Small intestine (tissue), 7 donors: ENCODE data around the gene HOXD11. TPM values are rescaled to one million over a fixed set of nuclear protein-coding genes. Genes with fewer than 3 reads are reported as not detected.

Source experiments
- DNase-seq, 2 donors: peaks; one replicate each; pipeline versions ENCODE4 v3.0.0 to v3.0.0-alpha.2; 2013
- FAIRE-seq: peaks from 2 replicates; lab custom pipeline; 2012; peaks lifted over from hg19 to GRCh38; lab: Jason Lieb, UNC
- H3K27ac ChIP-seq, 3 donors: one replicate each; pipeline ENCODE4 v1.5.1; 2013; ENCODE audit warnings: low read length in 2 of 3, mild to moderate bottlenecking in 2 of 3, control low read depth in 1 of 3, inconsistent platforms in 1 of 3, low read depth in 1 of 3, moderate library complexity in 1 of 3
- H3K27me3 ChIP-seq, 3 donors: one replicate each; pipeline ENCODE4 v1.6.1; 2013; ENCODE audit warnings: low read length in 3 of 3, inconsistent platforms in 1 of 3; ENCODE audit not compliant: control insufficient read depth in 3 of 3, insufficient read depth in 3 of 3
- H3K36me3 ChIP-seq, 3 donors: one replicate each; pipeline ENCODE4 v1.6.1; 2013; ENCODE audit warnings: low read length in 3 of 3, inconsistent platforms in 1 of 3, low read depth in 1 of 3, mild to moderate bottlenecking in 1 of 3, moderate library complexity in 1 of 3; ENCODE audit not compliant: control insufficient read depth in 3 of 3, insufficient read depth in 2 of 3
- H3K4me1 ChIP-seq, 3 donors: one replicate each; pipeline ENCODE4 v1.6.1; 2013; ENCODE audit warnings: low read length in 2 of 3, inconsistent platforms in 1 of 3, low read depth in 1 of 3, mild to moderate bottlenecking in 1 of 3, moderate library complexity in 1 of 3; ENCODE audit not compliant: control insufficient read depth in 3 of 3, insufficient read depth in 2 of 3
- H3K4me3 ChIP-seq, 3 donors: one replicate each; pipeline ENCODE4 v1.5.1; 2013; ENCODE audit warnings: low read length in 3 of 3, control low read depth in 1 of 3, inconsistent platforms in 1 of 3, low read depth in 1 of 3, mild to moderate bottlenecking in 1 of 3, moderate library complexity in 1 of 3
- H3K9me3 ChIP-seq, 2 donors: one replicate each; pipeline ENCODE4 v1.6.1; 2013; ENCODE audit warnings: low read depth in 1 of 2, low read length in 1 of 2; ENCODE audit not compliant: control insufficient read depth in 2 of 2, insufficient read depth in 1 of 2
- WGBS, 3 donors: extraction: QIAGEN DNeasy Blood & Tissue Kit; methylation state at CpG; one replicate each; pipeline ENCODE4 v1.1.7; 2013; 5-methylcytosine and 5-hydroxymethylcytosine counted together
- polyA plus RNA-seq, 4 donors: library from polyadenylated mRNA; stranded (reverse) in 3 of 4; unstranded in 1 of 4; fragments of 200-250 nt in 3 of 4; fragments of 120-200 nt in 1 of 4; gene quantifications; one replicate each; pipeline versions ENCODE4 v1.2.1 to v1.2.3, GENCODE V29; 2013
- donor health status: healthy with polysubstance abuse.
- donor health status: control.
- donor health status: control.
- donor health status: Bipolar disorder and iron deficiency.
- donor health status: healthy.

The HOXD11 gene
- polyA plus RNA-seq, 4 donors: not detected

DNA sequence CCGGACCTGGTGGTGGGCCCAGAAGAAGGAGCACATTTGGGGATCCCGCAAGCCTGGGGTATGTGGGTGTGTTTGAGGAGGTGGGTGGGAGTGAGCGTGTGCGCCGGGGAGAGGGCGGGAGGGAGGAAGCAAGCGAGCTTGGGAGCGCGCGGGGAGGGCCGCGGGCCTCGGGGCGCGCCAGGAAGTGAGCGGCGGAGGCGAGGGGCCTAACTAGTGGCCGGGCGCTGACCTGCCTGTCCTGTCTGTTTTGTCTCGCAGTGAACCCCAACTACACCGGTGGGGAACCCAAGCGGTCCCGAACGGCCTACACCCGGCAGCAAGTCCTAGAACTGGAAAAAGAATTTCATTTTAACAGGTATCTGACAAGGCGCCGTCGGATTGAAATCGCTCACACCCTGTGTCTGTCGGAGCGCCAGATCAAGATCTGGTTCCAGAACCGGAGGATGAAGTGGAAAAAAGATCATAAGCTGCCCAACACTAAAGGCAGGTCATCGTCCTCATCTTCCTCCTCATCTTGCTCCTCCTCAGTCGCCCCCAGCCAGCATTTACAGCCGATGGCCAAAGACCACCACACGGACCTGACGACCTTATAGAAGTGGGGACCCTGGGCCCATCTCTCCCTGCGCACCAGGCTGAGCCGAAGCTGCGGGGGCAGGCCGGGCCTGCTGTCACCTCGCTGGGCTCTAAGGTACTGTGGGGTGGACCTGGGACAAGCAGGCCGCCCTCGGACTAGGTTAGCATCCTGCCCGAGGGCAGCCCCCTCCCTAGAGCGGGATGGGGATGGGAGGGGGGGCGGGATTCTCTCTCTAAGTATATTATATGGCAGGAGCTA is 45.5 kb downstream of the HOXD11 start:
- no peak overlapping the region for H3K4me3 ChIP-seq
- H3K27me3 ChIP-seq: peaks cover 13 to 93% (median 65%) of the 10 kb centered on the region in 3 donors
- H3K4me1 ChIP-seq: no peaks in the 10 kb centered on the region
- H3K36me3 ChIP-seq: peaks cover 0 to 6% (median 0%) of the 10 kb centered on the region in 3 donors
- no peak overlapping the region for H3K27ac ChIP-seq
- DNase-seq (no peak), FAIRE-seq (no peak)
- WGBS, 3 donors: 9 to 17% (median 15%) methylated on average over 47 to 48 of the region's 48 CpGs
- no peaks in the 10 kb centered on the region for H3K9me3 ChIP-seq

GRCh38 chr2:176154576-176155252 is 47.6 kb downstream of the HOXD11 start:
- Histone ChIP-seq H3K27ac (no peak overlapping the region), H3K27me3 (peaks cover 13 to 93% (median 58%) of the 10 kb centered on the region in 3 donors), H3K4me1 (no peaks in the 10 kb centered on the region), H3K9me3 (no peaks in the 10 kb centered on the region), H3K4me3 (no peak overlapping the region), H3K36me3 (peaks cover 0 to 2% (median 0%) of the 10 kb centered on the region in 3 donors)
- DNase-seq (no peak), FAIRE-seq (no peak)
- 11 to 42% (median 20%) methylated on average over 11 of the region's 11 CpGs for WGBS, 3 donors

GRCh38 chr2:176155356-176156044 is 48.4 kb downstream of the HOXD11 start:
- H3K4me3 ChIP-seq: no peak overlapping the region
- DNase-seq (no peak), FAIRE-seq (no peak)
- H3K4me1 ChIP-seq: peaks cover 0 to 6% (median 0%) of the 10 kb centered on the region in 3 donors
- peaks cover 14 to 93% (median 59%) of the 10 kb centered on the region in 3 donors for H3K27me3 ChIP-seq
- peaks cover 0 to 2% (median 0%) of the 10 kb centered on the region in 3 donors for H3K36me3 ChIP-seq
- WGBS, 3 donors: 11 to 29% (median 15%) methylated on average over 6 of the region's 6 CpGs
- H3K9me3 ChIP-seq: no peaks in the 10 kb centered on the region
- no peak overlapping the region for H3K27ac ChIP-seq

- H3K4me3 ChIP-seq: no peak overlapping the region
- FAIRE-seq: no peak
- H3K36me3 ChIP-seq: peaks cover 0 to 2% (median 0%) of the 10 kb centered on the region in 3 donors
- peaks cover 12 to 93% (median 54%) of the 10 kb centered on the region in 3 donors for H3K27me3 ChIP-seq
- H3K9me3 ChIP-seq: no peaks in the 10 kb centered on the region
- no peak overlapping the region for H3K27ac ChIP-seq
- WGBS, 3 donors: 20 to 38% (median 26%) methylated on average over 7 to 8 of the region's 8 CpGs
- no peak for DNase-seq
- H3K4me1 ChIP-seq: peaks cover 0 to 6% (median 0%) of the 10 kb centered on the region in 3 donors
Measured at GRCh38 chr2:176156301-176156806, 49.3 kb downstream of the HOXD11 start.

DNA sequence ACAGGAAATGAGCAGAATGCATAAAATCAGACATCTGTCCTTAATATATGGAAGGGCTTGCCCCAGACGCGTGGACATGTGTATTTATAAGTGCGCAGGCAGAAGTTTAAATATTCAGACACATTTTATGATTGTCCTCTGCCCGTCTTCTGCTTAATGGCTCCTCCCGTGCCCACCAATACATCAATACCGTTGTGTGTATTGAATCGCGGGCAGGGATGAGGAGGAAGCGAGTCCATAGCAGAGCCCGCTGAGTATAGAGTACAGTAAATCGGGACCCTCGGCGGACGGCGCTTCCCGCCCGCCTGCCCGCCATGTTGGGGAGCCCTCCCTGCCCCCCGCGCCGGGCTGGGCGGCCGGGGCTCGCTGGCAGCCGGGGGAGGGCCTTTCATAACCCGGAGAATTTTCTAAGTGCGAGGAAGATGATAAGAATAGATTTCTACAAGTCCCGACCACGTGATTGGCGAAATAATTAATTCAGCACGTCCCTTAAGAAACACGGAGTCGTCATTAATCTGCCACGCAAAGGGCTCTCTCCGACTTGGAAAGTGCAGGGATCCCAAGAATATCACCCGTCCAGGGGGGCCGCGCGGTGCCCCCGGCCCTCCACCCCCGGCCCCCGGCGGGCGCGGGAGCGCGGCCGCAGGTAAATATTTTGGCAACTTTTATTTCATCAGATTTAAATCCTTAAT is 49.9 kb downstream of the HOXD11 start, which contains the start of gene HOXD3:
Gene HOXD3 (plus strand): TSS at position 501 of the 692 bp plus-strand sequence. CDS start 11,808 bp downstream, outside the sequence.
- FAIRE-seq: no peak
- Histone ChIP-seq H3K36me3 (peaks cover 0 to 2% (median 0%) of the 10 kb centered on the region in 3 donors), H3K9me3 (no peaks in the 10 kb centered on the region), H3K4me1 (peaks cover 0 to 6% (median 0%) of the 10 kb centered on the region in 3 donors), H3K27ac (peak within 1 kb of the TSS in 1 of 3 donors; percentile 24), H3K27me3 (peaks cover 6 to 95% (median 52%) of the 10 kb centered on the region in 3 donors), H3K4me3 (peak within 1 kb of the TSS in 2 of 3 donors; percentile 8 to 16)
- no peak for DNase-seq
- WGBS, 3 donors: 3 to 9% (median 7%) methylated on average over 48 of the region's 48 CpGs

DNA sequence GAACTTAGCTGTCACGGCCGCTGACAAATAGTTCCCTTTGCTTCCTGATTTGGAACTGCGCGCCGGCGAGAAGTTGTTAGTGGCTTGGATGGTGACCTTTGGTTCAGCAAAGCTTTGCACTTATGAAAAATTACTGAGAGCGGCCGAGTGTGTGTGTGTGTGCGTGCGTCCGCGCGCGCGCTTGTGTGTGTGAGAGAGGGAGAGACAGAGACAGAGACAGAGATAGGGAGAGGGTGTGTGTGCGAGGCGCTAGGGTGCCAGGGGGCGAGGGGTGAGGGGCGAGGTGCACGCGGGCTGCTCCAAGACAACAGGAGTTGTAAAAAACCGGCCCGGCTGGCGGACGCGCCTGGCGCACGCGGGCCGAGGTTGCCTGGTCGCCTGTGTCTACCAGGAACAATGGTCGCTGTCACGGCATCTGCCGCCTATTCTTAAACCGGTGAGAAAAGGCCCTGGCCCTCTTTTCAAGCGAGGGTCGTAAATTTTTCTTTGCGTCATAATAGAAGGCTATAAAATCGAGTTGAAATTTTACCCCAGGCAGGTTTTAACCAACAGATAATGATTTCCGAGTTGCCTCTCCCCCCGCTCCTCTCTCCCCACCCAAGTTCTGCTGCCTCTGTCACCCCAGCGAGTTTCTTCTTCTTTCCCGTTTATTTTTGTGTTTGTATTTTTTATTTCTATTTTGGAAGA is 50.6 kb downstream of the HOXD11 start:
- Histone ChIP-seq H3K27ac (peak overlapping the region in 1 of 3 donors; percentile 24), H3K4me3 (peak overlapping the region in 2 of 3 donors; percentile 8 to 16), H3K27me3 (peaks cover 5 to 96% (median 54%) of the 10 kb centered on the region in 3 donors), H3K4me1 (peaks cover 0 to 6% (median 0%) of the 10 kb centered on the region in 3 donors), H3K9me3 (no peaks in the 10 kb centered on the region), H3K36me3 (peaks cover 0 to 2% (median 0%) of the 10 kb centered on the region in 3 donors)
- FAIRE-seq: no peak
- 4 to 7% (median 7%) methylated on average over 43 of the region's 43 CpGs for WGBS, 3 donors
- peak; percentile 5 to 65 for DNase-seq

DNA sequence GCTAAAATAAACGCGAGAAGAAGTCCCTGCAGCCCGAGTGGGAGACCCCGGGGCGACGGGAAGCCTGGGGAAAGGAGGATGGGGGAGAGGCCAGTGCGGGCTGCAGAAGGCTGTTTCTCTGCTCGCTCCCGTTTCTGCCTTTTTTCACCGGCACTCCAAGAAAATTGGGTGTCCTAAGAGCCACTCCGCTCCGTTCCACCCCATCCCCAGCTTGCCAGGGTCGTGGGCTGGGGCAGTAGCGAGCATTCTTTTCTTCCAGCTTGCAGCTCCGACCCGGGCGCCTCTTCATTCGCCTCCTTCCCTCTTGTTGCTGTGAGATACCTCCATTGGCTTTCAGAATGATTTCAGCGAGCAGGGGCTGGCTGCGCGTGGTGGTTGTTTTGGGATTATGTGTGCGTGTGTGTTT is 51.1 kb downstream of the HOXD11 start:
- FAIRE-seq: no peak
- WGBS, 3 donors: 7 to 12% (median 10%) methylated on average over 22 of the region's 22 CpGs
- no peaks in the 10 kb centered on the region for H3K36me3 ChIP-seq
- no peaks in the 10 kb centered on the region for H3K9me3 ChIP-seq
- H3K4me1 ChIP-seq: peaks cover 0 to 6% (median 0%) of the 10 kb centered on the region in 3 donors
- peak overlapping the region in 1 of 3 donors; percentile 8 for H3K4me3 ChIP-seq
- peak overlapping the region in 1 of 3 donors; percentile 24 for H3K27ac ChIP-seq
- DNase-seq: no peak
- H3K27me3 ChIP-seq: peaks cover 5 to 96% (median 53%) of the 10 kb centered on the region in 3 donors
